ENCODE data around the gene MEX3B.
A peak's percentile ranks its signal among the peaks of the same experiment; 100 is the strongest.
"Not testable (repeated sequence)": the region's sequence is repeated elsewhere in the genome, so short reads cannot be mapped to it uniquely, and the experiment has no call there.

Gene MEX3B

GRCh38 chr15:82030176-82030575, 15.6 kb downstream of the MEX3B start:
- H3K27ac Mint-ChIP-seq: peak overlapping the region; percentile 85
- peaks cover 5% of the 10 kb centered on the region for H3K36me3 Mint-ChIP-seq (ENCODE audit: low read depth)
- DNase-seq: no peak
- no peaks in the 10 kb centered on the region for H3K9me3 Mint-ChIP-seq
- peaks cover 32% of the 10 kb centered on the region for H3K4me1 Mint-ChIP-seq
- no peak overlapping the region for H3K4me3 Mint-ChIP-seq
- no peak for TF ChIP-seq CTCF (IDR thresholded peaks at IDR 0.05)
- peaks cover 5% of the 10 kb centered on the region for H3K27me3 Mint-ChIP-seq (ENCODE audit: low read depth, poor library complexity)

GRCh38 chr15:82028163-82028562, 17.7 kb downstream of the MEX3B start:
- not testable (repeated sequence) for H3K36me3 Mint-ChIP-seq (ENCODE audit: low read depth); H3K27ac Mint-ChIP-seq; H3K4me3 Mint-ChIP-seq; DNase-seq; H3K27me3 Mint-ChIP-seq (ENCODE audit: low read depth, poor library complexity); H3K9me3 Mint-ChIP-seq
- H3K4me1 Mint-ChIP-seq: peaks cover 31% of the 10 kb centered on the region

DNA sequence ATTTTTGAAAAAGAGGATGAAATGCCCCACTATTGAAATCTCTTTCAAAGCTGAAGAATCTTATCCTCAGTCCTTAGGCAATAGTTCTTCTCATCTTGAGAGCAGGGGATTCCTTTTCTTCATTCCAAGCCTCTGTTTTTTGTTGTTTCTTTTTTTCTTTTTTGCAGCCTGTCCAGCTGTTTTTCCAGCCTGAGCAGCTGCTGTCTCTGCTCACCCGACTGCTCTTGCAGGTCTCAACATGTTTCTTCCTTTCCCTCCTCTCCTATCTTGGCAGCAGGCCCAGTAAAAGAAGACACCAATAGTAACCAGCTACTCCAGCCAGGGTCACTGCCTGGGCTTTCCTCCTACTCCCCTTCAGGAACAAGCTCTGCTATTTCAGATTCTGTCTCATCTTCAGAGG, 23.8 kb downstream of the MEX3B start:
- no peak for TF ChIP-seq CTCF (IDR thresholded peaks at IDR 0.05)
- peaks cover 4% of the 10 kb centered on the region for H3K36me3 Mint-ChIP-seq (ENCODE audit: low read depth)
- no peak for DNase-seq
- no peak overlapping the region for H3K27ac Mint-ChIP-seq
- H3K4me3 Mint-ChIP-seq: no peak overlapping the region
- no peaks in the 10 kb centered on the region for H3K4me1 Mint-ChIP-seq
- peaks cover 3% of the 10 kb centered on the region for H3K9me3 Mint-ChIP-seq
- H3K27me3 Mint-ChIP-seq (ENCODE audit: low read depth, poor library complexity): peaks cover 16% of the 10 kb centered on the region

DNA sequence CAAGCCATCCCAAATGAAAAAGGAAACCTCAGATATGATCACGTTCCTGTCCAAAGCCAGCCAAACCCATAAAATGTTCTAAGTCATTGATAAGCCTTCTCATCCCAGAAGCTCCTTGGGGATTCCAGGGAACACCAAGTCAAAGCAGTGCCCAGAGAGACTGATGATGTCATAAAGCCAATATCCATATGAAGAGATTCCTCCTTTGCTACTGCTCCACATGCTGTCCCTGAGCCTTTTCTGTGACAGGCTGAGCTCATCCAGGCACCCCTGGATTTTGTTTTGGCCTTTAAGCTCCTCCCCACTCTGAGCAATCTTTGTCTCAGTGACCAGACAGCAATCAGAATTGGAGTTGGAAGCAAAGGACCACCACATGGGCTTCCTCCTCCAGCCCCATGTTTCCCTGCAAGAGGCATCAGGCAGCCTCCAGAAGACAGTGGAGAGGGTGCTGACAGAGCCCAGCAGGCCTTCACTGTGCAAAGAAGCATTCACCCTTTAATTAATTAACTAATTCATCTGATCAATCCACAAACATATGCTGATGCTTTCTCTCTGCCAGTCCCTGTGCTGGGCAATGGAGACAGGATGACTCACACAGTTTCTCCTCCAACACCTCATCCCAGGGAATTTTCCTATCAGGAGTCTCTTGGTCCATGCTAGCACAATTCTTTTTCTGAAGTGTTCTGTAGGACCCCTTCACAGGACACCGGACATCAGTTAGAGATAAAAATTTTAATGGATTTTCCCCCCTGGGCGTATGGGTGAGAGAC, 25.0 kb downstream of the MEX3B start:
- no peak for DNase-seq
- TF ChIP-seq CTCF (IDR thresholded peaks at IDR 0.05): no peak
- Mint-ChIP-seq H3K4me1 (no peaks in the 10 kb centered on the region), H3K4me3 (no peak overlapping the region), H3K27me3 (ENCODE audit: low read depth, poor library complexity) (peaks cover 16% of the 10 kb centered on the region), H3K9me3 (peaks cover 3% of the 10 kb centered on the region), H3K27ac (no peak overlapping the region), H3K36me3 (ENCODE audit: low read depth) (peaks cover 4% of the 10 kb centered on the region)

DNA sequence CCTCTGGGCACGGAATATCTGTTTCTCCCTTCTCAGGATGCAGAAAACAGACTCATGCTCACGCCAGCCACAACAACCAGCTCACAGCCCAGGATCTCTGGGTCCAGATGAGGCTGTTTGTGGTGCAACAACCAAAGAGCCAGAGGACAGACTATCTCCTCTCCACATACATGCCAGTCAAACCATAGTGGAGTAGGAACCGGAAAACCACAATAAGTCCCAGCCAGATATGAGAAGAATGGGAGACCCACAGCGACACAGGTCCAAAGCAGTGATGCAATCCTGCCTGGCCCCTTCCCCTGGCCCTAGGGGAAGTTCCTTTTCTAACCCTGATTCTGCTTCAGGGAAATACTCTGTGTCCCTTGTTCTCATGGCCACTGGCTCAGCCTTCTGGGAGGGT, 27.6 kb downstream of the MEX3B start:
- no peaks in the 10 kb centered on the region for H3K36me3 Mint-ChIP-seq (ENCODE audit: low read depth)
- H3K9me3 Mint-ChIP-seq: peaks cover 5% of the 10 kb centered on the region
- no peak overlapping the region for H3K4me3 Mint-ChIP-seq
- no peak overlapping the region for H3K27ac Mint-ChIP-seq
- TF ChIP-seq CTCF (IDR thresholded peaks at IDR 0.05): no peak
- DNase-seq: no peak
- peaks cover 19% of the 10 kb centered on the region for H3K27me3 Mint-ChIP-seq (ENCODE audit: low read depth, poor library complexity)
- no peaks in the 10 kb centered on the region for H3K4me1 Mint-ChIP-seq

GRCh38 chr15:82017656-82018055, 28.2 kb downstream of the MEX3B start:
- Mint-ChIP-seq H3K4me3 (no peak overlapping the region), H3K27ac (no peak overlapping the region), H3K27me3 (ENCODE audit: low read depth, poor library complexity) (peaks cover 20% of the 10 kb centered on the region), H3K4me1 (no peaks in the 10 kb centered on the region), H3K36me3 (ENCODE audit: low read depth) (no peaks in the 10 kb centered on the region), H3K9me3 (peaks cover 8% of the 10 kb centered on the region)
- no peak for DNase-seq
- no peak for TF ChIP-seq CTCF (IDR thresholded peaks at IDR 0.05)
